ENCODE data around the gene MEST.
"Not testable (repeated sequence)": the region's sequence is repeated elsewhere in the genome, so short reads cannot be mapped to it uniquely, and the experiment has no call there.

The MEST gene

DNA sequence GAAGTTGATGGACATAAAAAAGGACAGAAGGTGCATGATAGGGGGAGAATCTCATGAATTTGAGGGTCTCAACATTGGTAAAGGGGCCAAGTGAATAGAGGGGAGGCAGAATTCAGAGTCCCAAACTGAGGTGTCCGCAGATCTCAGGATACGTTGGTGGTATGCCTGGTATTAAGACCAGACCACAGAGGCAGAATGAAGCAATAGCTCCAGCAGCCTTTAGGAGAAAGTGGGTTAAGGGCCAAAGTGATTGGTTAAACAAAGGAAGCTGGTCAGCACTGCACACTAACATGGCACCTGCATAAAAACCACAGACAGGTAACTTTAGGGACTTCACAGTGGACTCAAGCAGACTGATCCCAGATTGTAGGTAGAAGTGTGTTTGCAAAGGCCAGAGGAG, 37.5 kb downstream of the MEST start:
- no peaks in the 10 kb centered on the region for H3K4me1 ChIP-seq (ENCODE audit: control insufficient read depth, insufficient read depth, low read length)
- no peaks in the 10 kb centered on the region for H3K27me3 ChIP-seq (replicated peaks; ENCODE audit: control insufficient read depth, insufficient read depth, low read length)
- no peak overlapping the region for H3K4me3 ChIP-seq (ENCODE audit: low read length)
- H3K9ac ChIP-seq (ENCODE audit: low read length), result no peak overlapping the region
- no peaks in the 10 kb centered on the region for H3K9me3 ChIP-seq (ENCODE audit: control insufficient read depth, low read length)
- peaks cover 31% of the 10 kb centered on the region for H3K36me3 ChIP-seq (ENCODE audit: control insufficient read depth, insufficient read depth, low read length, severe bottlenecking)
- DNase-seq (ENCODE audit: low read depth), result peak; percentile 2

DNA sequence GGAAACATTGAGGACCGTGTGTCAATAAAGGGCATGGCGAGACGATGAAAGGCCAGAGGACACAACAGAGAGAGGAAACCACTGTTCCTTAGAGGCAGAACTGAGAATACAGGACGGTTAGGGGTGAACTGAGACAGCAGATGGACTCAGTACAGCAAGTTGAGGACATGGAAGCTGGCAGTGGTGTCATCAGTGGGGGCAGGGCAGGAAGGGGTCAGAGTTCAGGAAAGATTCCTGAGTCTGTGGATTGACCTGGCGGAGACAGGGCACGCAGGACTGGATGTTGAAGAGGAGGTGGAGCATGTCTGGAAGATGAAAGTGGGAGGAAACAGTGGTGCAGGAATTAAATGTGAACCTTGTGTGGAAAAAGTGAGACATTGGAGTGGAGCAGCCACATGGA, 46.0 kb downstream of the MEST start:
- H3K27me3 ChIP-seq (replicated peaks; ENCODE audit: control insufficient read depth, insufficient read depth, low read length); DNase-seq (ENCODE audit: low read depth): not testable (repeated sequence)
- peaks cover 25% of the 10 kb centered on the region for H3K36me3 ChIP-seq (ENCODE audit: control insufficient read depth, insufficient read depth, low read length, severe bottlenecking)

DNA sequence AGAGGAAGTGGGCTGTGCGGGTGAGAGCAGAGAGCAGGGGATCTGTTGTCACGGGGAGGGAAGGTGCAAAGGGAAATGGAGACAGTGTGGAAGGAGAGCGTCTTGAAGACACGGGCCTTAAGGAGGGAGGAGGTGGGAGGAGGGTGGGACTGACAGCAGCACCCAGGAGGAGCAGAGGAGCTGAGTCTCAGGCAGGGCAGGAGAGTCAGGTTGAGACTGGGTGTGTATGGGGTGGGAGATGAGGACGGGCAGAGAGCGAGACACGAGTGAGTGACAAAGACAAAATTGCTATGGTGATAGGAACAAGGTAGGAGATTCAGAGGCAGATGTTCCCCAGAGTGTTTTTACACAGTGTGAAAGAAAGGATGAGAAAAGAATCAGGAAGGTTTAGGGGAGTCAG, 49.4 kb downstream of the MEST start:
- H3K4me3 ChIP-seq (ENCODE audit: low read length); H3K9me3 ChIP-seq (ENCODE audit: control insufficient read depth, low read length); H3K9ac ChIP-seq (ENCODE audit: low read length); DNase-seq (ENCODE audit: low read depth); H3K4me1 ChIP-seq (ENCODE audit: control insufficient read depth, insufficient read depth, low read length); H3K27me3 ChIP-seq (replicated peaks; ENCODE audit: control insufficient read depth, insufficient read depth, low read length): not testable (repeated sequence)
- peaks cover 39% of the 10 kb centered on the region for H3K36me3 ChIP-seq (ENCODE audit: control insufficient read depth, insufficient read depth, low read length, severe bottlenecking)

More for the DNA sequence above, 46.0 kb downstream of the MEST start:
- H3K4me1 ChIP-seq (ENCODE audit: control insufficient read depth, insufficient read depth, low read length); H3K9me3 ChIP-seq (ENCODE audit: control insufficient read depth, low read length); H3K9ac ChIP-seq (ENCODE audit: low read length); H3K4me3 ChIP-seq (ENCODE audit: low read length): not testable (repeated sequence)

DNA sequence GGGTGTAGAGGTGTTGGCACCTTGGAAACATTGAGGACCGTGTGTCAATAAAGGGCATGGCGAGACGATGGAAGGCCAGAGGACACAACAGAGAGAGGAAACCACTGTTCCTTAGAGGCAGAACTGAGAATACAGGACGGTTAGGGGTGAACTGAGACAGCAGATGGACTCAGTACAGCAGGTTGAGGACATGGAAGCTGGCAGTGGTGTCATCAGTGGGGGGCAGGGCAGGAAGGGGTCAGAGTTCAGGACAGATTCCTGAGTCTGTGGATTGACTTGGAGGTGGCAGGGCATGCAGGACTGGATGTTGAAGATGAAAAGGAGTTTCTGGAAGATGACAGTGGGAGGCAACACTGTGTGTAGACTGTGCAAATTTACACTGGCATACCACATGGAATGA, 50.4 kb downstream of the MEST start:
- DNase-seq (ENCODE audit: low read depth); H3K9me3 ChIP-seq (ENCODE audit: control insufficient read depth, low read length); H3K9ac ChIP-seq (ENCODE audit: low read length); H3K4me1 ChIP-seq (ENCODE audit: control insufficient read depth, insufficient read depth, low read length); H3K4me3 ChIP-seq (ENCODE audit: low read length); H3K27me3 ChIP-seq (replicated peaks; ENCODE audit: control insufficient read depth, insufficient read depth, low read length): not testable (repeated sequence)
- H3K36me3 ChIP-seq (ENCODE audit: control insufficient read depth, insufficient read depth, low read length, severe bottlenecking), result peaks cover 39% of the 10 kb centered on the region

DNA sequence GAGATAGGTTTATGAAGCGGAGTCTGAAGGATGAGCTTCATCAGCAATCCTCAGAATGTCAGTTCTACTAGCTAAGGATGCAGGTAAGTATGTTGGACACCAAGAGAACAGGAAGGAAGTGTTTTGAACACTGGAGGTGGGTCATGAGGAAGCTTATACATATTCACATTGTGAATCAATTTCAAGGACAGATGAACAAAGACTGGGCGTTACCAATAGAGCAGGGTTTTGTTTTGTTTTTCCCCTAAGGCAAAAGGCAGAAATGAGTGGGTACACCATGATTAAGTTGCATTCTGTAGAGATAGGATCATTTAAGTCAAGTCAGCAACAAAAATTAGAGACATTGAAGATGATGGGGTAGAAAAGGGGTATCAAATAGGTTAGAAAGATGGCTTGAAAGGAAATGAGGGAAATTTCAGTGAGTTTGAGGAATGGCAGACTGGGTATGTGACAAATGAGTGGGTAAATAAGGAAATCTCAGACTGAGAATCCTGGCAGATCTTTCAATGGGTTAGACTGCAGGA, 51.7 kb downstream of the MEST start:
- H3K9ac ChIP-seq (ENCODE audit: low read length), result no peak overlapping the region
- no peak for DNase-seq (ENCODE audit: low read depth)
- H3K4me1 ChIP-seq (ENCODE audit: control insufficient read depth, insufficient read depth, low read length), result no peaks in the 10 kb centered on the region
- peaks cover 46% of the 10 kb centered on the region for H3K36me3 ChIP-seq (ENCODE audit: control insufficient read depth, insufficient read depth, low read length, severe bottlenecking)
- no peaks in the 10 kb centered on the region for H3K27me3 ChIP-seq (replicated peaks; ENCODE audit: control insufficient read depth, insufficient read depth, low read length)
- H3K9me3 ChIP-seq (ENCODE audit: control insufficient read depth, low read length), result no peaks in the 10 kb centered on the region
- H3K4me3 ChIP-seq (ENCODE audit: low read length), result no peak overlapping the region

DNA sequence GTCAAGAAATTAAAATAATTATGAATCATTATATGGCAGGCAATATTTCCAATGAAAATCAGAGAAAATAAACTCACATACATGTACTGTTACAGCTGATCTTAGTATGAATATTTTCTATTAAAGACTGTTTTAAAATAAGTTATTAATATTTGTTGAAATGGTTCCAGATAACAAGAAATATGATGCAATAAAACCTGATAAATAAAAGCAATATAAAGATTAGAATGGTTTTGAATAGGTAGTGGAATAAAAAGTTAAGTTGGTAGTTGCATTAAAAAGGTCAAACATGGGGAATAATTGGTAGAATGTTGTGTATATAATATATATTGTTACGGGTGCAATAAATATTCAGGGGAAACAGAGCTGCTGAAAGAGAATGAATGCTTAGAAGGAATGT, 52.5 kb downstream of the MEST start:
- H3K27me3 ChIP-seq (replicated peaks; ENCODE audit: control insufficient read depth, insufficient read depth, low read length), result no peaks in the 10 kb centered on the region
- H3K4me3 ChIP-seq (ENCODE audit: low read length), result no peak overlapping the region
- H3K9ac ChIP-seq (ENCODE audit: low read length), result no peak overlapping the region
- peaks cover 46% of the 10 kb centered on the region for H3K36me3 ChIP-seq (ENCODE audit: control insufficient read depth, insufficient read depth, low read length, severe bottlenecking)
- H3K4me1 ChIP-seq (ENCODE audit: control insufficient read depth, insufficient read depth, low read length), result no peaks in the 10 kb centered on the region
- DNase-seq (ENCODE audit: low read depth), result no peak
- no peaks in the 10 kb centered on the region for H3K9me3 ChIP-seq (ENCODE audit: control insufficient read depth, low read length)

DNA sequence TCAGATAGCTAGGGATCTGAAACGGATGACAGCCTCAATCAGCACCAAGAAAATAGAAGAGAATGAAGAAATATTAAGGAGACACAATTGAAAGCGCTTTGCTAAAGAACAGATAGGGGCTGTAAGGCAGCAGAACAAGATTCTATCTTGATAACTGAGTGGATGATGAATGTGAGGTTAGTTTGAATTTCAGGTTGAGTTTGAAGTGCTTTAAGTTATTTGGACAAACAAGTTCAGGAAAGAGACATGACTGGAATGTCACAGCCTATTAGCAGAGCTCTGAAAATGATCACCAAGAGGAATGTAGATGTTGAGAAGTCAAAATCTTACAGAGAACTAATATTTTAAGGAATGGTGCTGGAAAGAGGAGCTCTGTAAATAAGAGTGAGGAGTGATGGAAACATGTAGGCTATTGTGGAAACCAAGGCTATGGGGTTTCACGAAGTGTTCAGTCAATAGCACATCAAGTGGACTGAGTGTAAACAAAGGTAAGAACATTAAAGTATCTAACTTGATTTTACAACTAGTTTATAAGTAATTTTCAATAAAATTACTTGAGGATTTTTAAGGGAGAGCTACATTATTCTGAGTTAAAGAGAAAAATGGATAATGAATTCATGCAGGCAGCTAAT, 61.6 kb downstream of the MEST start:
- no peak overlapping the region for H3K4me3 ChIP-seq (ENCODE audit: low read length)

DNA sequence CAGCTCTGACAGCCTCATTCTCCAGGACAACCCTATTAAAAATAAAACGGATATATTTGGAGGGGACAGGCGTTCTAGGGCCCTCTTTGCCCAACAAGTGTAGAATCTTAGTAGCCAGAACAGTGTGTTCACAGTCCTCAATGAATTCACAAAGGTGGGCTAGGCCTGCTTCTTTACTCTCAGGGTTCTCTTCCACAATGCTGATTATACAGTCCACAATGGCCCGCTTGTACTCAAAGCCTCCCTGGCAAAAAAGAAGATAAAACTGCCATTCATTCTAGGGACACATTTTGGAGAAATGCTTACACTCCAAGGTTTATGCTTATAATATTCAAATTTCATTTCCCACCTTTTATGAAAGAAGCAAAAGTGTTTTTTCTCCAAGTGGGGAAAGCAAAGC, 62.6 kb downstream of the MEST start:
- no peaks in the 10 kb centered on the region for H3K9me3 ChIP-seq (ENCODE audit: control insufficient read depth, low read length)
- H3K4me3 ChIP-seq (ENCODE audit: low read length), result no peak overlapping the region
- no peak for DNase-seq (ENCODE audit: low read depth)
- H3K27me3 ChIP-seq (replicated peaks; ENCODE audit: control insufficient read depth, insufficient read depth, low read length), result no peaks in the 10 kb centered on the region
- H3K4me1 ChIP-seq (ENCODE audit: control insufficient read depth, insufficient read depth, low read length), result no peaks in the 10 kb centered on the region
- H3K36me3 ChIP-seq (ENCODE audit: control insufficient read depth, insufficient read depth, low read length, severe bottlenecking), result peaks cover 12% of the 10 kb centered on the region
- no peak overlapping the region for H3K9ac ChIP-seq (ENCODE audit: low read length)

More for the DNA sequence above, 61.6 kb downstream of the MEST start:
- DNase-seq (ENCODE audit: low read depth), result no peak
- H3K9me3 ChIP-seq (ENCODE audit: control insufficient read depth, low read length), result no peaks in the 10 kb centered on the region
- no peak overlapping the region for H3K9ac ChIP-seq (ENCODE audit: low read length)
- no peaks in the 10 kb centered on the region for H3K4me1 ChIP-seq (ENCODE audit: control insufficient read depth, insufficient read depth, low read length)
- H3K27me3 ChIP-seq (replicated peaks; ENCODE audit: control insufficient read depth, insufficient read depth, low read length), result no peaks in the 10 kb centered on the region
- peaks cover 12% of the 10 kb centered on the region for H3K36me3 ChIP-seq (ENCODE audit: control insufficient read depth, insufficient read depth, low read length, severe bottlenecking)

All from adipocyte (in vitro differentiated cells).